HG02678 (cell line): ENCODE measurements around the gene SLC4A8.
"Not testable (repeated sequence)": the region's sequence is repeated elsewhere in the genome, so short reads cannot be mapped to it uniquely, and the experiment has no call there.

ENCODE experiments used
- ATAC-seq: cut with Tn5 transposase; IDR thresholded peaks from one replicate; pipeline ENCODE4 v1.9.1; 2021; ENCODE audit warnings: mild to moderate bottlenecking, moderate library complexity; ENCODE audit not compliant: unreplicated experiment

Gene SLC4A8

GRCh38 chr12:51428256-51428655 is 3.6 kb downstream of the SLC4A8 start:
- no peak for ATAC-seq

- ATAC-seq = no peak
These were observed 5.1 kb downstream of the SLC4A8 start for GRCh38 chr12:51429700-51430099.

- no peak for ATAC-seq
These were observed 5.7 kb downstream of the SLC4A8 start for GRCh38 chr12:51430196-51430895.

DNA sequence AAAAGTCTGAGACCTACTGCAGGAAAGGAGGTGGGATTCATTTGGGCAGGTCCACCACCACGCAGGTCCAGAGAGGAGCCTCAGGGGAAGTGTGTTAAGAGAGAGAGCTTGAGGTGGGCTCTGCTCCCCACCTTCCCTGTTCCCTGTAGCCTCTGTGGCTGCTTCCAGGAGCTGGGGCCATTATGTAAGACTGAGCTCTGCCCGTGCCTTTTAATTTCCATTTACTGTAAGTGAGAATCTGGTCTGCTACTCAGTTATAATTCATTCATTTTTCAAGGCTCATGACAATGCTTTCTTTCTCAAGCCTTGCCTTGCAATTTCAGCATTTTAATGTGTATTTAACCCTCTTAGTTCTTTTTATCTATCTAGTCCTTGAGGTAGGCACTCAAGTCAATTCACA is 8.3 kb downstream of the SLC4A8 start:
- ATAC-seq = no peak

GRCh38 chr12:51434305-51434704 is 9.7 kb downstream of the SLC4A8 start:
- ATAC-seq = no peak

- no peak for ATAC-seq
These were observed 12.8 kb downstream of the SLC4A8 start for GRCh38 chr12:51437431-51437830.

- no peak for ATAC-seq
These were observed 14.7 kb downstream of the SLC4A8 start for GRCh38 chr12:51439330-51439729.

GRCh38 chr12:51441583-51441982 is 17.0 kb downstream of the SLC4A8 start:
- ATAC-seq = no peak

DNA sequence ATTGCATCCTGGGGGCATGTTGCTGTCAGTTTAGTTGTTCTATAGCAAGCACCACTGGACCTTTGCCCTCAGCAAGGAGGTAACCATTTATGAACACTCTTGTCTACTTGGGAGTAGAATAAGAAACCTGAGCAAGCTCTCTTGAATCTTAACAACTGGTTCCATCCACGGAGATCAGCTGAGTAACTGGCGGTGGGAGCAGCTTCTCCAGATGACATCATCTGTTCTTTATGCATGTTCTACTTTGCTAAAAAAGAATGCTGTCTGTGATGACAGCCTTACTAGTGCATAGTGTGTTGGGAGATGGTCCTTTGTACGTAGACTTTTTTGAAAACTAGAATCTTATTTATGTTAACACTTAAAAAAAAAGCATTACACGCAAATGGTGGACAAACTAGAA is 17.7 kb downstream of the SLC4A8 start:
- no peak for ATAC-seq

- no peak for ATAC-seq
These were observed 18.9 kb downstream of the SLC4A8 start for GRCh38 chr12:51443573-51443972.

GRCh38 chr12:51448618-51449256 is 24.1 kb downstream of the SLC4A8 start:
- no peak for ATAC-seq

- no peak for ATAC-seq
These were observed 25.1 kb downstream of the SLC4A8 start for GRCh38 chr12:51449580-51450246.

GRCh38 chr12:51450333-51450732 is 25.7 kb downstream of the SLC4A8 start:
- no peak for ATAC-seq

GRCh38 chr12:51450806-51451205 is 26.2 kb downstream of the SLC4A8 start:
- ATAC-seq = no peak

GRCh38 chr12:51454016-51454415 is 29.4 kb downstream of the SLC4A8 start:
- not testable (repeated sequence) for ATAC-seq

- ATAC-seq = not testable (repeated sequence)
These were observed 30.4 kb downstream of the SLC4A8 start for GRCh38 chr12:51455050-51455449.

- ATAC-seq = no peak
These were observed 34.0 kb downstream of the SLC4A8 start for GRCh38 chr12:51458635-51459034.

DNA sequence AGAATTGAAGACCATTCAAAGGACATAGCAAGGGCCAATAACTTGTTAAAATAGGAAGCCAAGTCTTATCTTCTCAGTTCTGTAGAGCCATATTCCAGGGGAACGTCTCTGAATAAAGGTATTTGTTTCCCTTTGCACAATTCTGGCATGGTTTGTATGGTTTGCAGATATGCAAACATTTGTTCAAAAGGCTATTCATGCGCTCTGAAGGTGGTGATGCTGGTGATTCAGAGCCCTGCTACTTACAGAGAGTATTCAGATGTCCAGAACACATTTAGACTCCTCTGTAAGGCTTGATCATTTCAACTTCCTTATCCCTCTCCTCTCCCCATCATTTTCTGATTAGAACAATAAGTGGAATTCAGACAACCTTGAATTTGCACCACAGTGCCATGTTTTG is 35.9 kb downstream of the SLC4A8 start:
- ATAC-seq = no peak

DNA sequence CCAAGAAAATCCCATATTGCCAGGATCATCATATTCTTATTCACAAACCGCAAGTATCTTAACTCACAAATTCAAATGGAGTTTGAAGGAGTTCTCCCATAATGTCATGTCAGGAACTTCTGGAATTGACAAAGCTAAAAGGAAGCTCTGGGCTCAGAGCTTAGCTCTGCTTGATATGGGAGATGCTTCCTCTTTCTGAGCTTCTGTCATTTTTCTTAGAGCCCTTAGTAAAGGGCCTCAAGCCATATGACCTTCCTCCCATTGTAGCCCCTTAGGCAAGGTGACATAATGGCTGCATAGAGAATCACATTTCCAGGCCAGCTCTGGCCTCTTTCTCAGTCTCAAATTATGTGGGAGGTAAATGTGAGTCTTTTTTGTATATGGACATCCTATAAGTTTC is 40.9 kb downstream of the SLC4A8 start:
- no peak for ATAC-seq

DNA sequence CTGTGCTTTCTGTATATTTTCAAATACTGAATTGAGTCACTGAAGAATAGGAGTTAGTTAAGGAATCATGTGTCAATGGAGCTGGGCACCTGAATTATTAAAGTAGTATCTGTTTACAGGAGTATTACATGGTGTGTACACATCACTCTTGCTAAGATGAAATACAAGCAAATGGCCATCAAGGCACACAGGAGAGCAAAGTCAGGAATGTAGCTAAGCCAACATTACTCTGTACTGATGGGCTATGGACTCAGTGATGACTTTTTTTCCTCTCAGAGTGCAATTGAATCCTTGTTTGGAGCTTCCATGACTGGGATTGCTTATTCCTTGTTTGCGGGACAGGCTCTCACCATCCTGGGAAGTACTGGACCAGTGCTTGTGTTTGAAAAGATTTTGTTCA is 45.5 kb downstream of the SLC4A8 start:
- no peak for ATAC-seq

DNA sequence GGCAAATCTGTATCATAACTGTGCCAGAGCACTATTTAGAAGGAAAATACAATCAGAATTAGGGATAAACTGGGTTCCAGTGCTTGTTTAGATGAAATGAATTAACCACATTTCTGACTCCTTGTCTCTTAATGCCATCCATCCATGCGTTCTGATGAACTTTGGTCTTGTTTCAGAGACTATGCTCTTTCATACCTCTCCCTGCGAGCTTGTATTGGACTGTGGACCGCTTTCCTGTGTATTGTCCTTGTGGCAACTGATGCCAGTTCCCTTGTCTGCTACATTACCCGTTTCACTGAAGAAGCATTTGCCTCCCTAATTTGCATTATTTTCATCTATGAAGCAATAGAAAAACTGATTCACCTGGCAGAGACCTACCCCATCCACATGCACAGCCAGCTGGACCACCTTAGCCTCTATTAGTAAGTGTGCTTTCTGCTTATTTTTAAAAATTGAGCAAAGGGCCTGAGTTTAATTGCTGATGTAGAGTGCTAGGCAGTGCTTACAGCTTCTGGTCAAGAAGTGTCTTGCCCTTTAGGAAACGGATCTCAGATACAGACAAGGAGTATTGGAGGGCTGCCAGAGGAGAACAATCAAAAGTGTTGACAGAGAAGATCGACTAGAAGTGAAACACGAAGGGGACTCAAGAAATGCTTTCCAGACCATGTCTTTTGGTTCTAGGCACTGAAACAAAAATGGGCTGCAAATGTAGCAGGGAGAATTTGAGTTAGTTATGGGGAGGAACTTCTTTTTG is 46.7 kb downstream of the SLC4A8 start:
- no peak for ATAC-seq
